Central memory CD8-positive, alpha-beta T cell (primary cell): ENCODE results near the gene MERTK.
A peak's percentile ranks its signal among the peaks of the same experiment; 100 is the strongest.

Experiments used
- ATAC-seq: fragments of 150-1000 bp; cut with Tn5 transposase; replicated peaks from 2 replicates; pipeline ENCODE4 v1.10.0; 2022; ENCODE audit warnings: mild to moderate bottlenecking, moderate FRiP score, moderate number of reproducible peaks; ENCODE audit not compliant: poor library complexity, severe bottlenecking; ENCODE audit errors: extremely low read depth
- DNase-seq, 2 donors: peaks; one replicate each; pipeline ENCODE4 v3.0.0; 2021; ENCODE audit warnings: low spot score in 2 of 2
- H3K27ac Mint-ChIP-seq: one replicate; pipeline ENCODE4 v1.8.0; 2022; ENCODE audit warnings: low read depth, mild to moderate bottlenecking, moderate library complexity, mixed read lengths
- H3K27me3 Mint-ChIP-seq: one replicate; pipeline ENCODE4 v1.8.0; 2022; ENCODE audit warnings: mixed read lengths
- H3K36me3 Mint-ChIP-seq: one replicate; pipeline ENCODE4 v1.8.0; 2022; ENCODE audit warnings: mild to moderate bottlenecking, moderate library complexity, mixed read lengths; ENCODE audit not compliant: insufficient read depth
- H3K4me1 Mint-ChIP-seq: one replicate; pipeline ENCODE4 v1.8.0; 2022; ENCODE audit warnings: mixed read lengths
- H3K4me3 Mint-ChIP-seq: one replicate; pipeline ENCODE4 v1.8.0; 2022; ENCODE audit warnings: mild to moderate bottlenecking, moderate library complexity, mixed read lengths
- H3K9me3 Mint-ChIP-seq: one replicate; pipeline ENCODE4 v1.8.0; 2022; ENCODE audit warnings: mixed read lengths

MERTK gene

GRCh38 chr2:112074506-112074905 is 176.1 kb downstream of the MERTK start:
- H3K36me3 Mint-ChIP-seq, result peaks cover 36% of the 10 kb centered on the region
- no peak overlapping the region for H3K4me3 Mint-ChIP-seq
- H3K9me3 Mint-ChIP-seq, result peaks cover 6% of the 10 kb centered on the region
- ATAC-seq, result no peak
- H3K27me3 Mint-ChIP-seq, result no peaks in the 10 kb centered on the region
- peak overlapping the region; percentile 46 for H3K27ac Mint-ChIP-seq
- DNase-seq, result no peak
- peaks cover 49% of the 10 kb centered on the region for H3K4me1 Mint-ChIP-seq

DNA sequence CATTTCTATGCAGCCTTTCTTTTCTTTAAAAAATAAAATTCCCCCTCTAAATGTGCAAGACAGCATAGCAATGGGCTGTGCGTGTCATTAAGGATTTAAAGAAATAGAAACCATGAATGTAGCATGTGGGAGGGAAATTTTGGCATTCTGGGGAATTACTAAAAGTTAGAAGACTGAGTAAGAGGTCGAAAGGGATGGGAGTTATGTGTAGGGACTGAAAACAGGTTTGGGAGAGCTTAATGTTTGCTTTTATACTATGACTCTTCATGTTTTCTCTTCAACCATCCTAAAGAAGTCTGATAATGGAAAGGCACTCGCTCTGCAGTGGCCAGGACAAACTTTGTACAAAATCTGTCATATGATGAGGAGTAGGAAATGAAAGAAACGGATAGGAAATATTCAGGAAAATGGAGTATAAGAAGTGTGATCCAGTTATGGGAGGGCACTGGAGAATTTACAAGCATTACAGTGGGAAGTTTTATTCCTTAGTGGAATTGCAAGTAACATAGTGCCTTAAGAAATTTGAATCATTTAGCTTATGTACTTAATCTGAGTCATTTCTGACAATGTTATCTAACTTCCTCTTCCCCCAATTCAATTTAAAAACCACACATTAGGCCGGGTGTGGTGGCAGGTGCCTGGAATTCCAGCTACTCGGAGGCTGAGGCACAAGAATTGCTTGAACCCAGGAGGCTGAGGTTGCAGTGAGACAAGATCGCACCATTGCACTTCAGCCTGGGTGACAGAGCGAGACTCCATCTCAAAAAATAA is 177.3 kb downstream of the MERTK start:
- no peak for ATAC-seq
- Mint-ChIP-seq H3K4me1 (peaks cover 52% of the 10 kb centered on the region), H3K27ac (no peak overlapping the region), H3K4me3 (no peak overlapping the region), H3K36me3 (peaks cover 35% of the 10 kb centered on the region), H3K9me3 (peaks cover 6% of the 10 kb centered on the region), H3K27me3 (no peaks in the 10 kb centered on the region)
- DNase-seq, result no peak

DNA sequence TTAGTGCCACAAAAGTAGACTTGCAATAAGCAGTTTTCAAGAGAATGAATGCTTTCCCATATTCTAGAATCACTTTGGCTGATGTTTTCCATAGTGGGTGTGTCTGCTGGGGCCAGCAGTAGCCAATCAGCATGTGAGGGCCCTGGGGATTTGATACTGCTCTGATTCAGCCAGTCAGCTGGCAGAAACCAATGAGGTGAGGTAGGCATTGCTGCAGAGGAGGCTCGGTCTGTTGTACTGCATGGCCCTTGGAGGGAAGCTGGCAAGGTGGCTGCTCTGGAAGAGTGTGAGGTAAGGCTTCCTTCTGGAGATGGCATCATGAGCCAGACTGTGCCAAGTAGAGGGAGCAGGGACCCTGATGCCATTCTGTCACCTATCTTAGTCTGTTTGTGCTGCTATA is 179.4 kb downstream of the MERTK start:
- H3K4me1 Mint-ChIP-seq, result peaks cover 41% of the 10 kb centered on the region
- peaks cover 6% of the 10 kb centered on the region for H3K9me3 Mint-ChIP-seq
- H3K4me3 Mint-ChIP-seq, result no peak overlapping the region
- no peak for DNase-seq
- no peaks in the 10 kb centered on the region for H3K27me3 Mint-ChIP-seq
- no peak overlapping the region for H3K27ac Mint-ChIP-seq
- ATAC-seq, result no peak
- H3K36me3 Mint-ChIP-seq, result peaks cover 40% of the 10 kb centered on the region
